ENCODE measurements around the gene KCNH6. TPM values are rescaled to one million over a fixed set of nuclear protein-coding genes. Genes with fewer than 3 reads are reported as not detected.

KCNH6 gene
- total RNA-seq, 1 experiment from 2014 or later, result 1.6 TPM

- no peak overlapping the region for H4K8ac ChIP-seq (replicated peaks; ENCODE audit: insufficient read length, low read depth, low read length)
- H2BK20ac ChIP-seq (ENCODE audit: low read depth, low read length, poor library complexity, severe bottlenecking), result no peak overlapping the region
- no peak overlapping the region for H3K18ac ChIP-seq (ENCODE audit: insufficient read length, low read depth, low read length)
- H3K23ac ChIP-seq (ENCODE audit: insufficient read length, low read depth, low read length), result no peak overlapping the region
- H3K79me2 ChIP-seq (ENCODE audit: insufficient read depth, low read length), result peaks cover 4% of the 10 kb centered on the region; the same call in 1 of the 2 replicates
- no peaks in the 10 kb centered on the region for H3K27me3 ChIP-seq (ENCODE audit: insufficient read depth, low read length)
- no peaks in the 10 kb centered on the region for H3K9me3 ChIP-seq (ENCODE audit: control insufficient read depth, low read depth, low read length)
- H3K4me3 Mint-ChIP-seq, result no peak overlapping the region
- H3K4me2 ChIP-seq (ENCODE audit: insufficient read depth, insufficient read length, low read length), result no peak overlapping the region
- no peak overlapping the region for H4K91ac ChIP-seq (ENCODE audit: insufficient read length, low read depth, low read length)
- no peak overlapping the region for H3K14ac ChIP-seq (ENCODE audit: insufficient read depth, low read length)
- DNase-seq, result peak; percentile 41
- no peak overlapping the region for H2BK15ac ChIP-seq (ENCODE audit: low read depth, low read length)
- no peaks in the 10 kb centered on the region for H3K23me2 ChIP-seq (ENCODE audit: insufficient read length, low read depth, low read length, poor library complexity, severe bottlenecking)
- no CpG with 5 or more reads among the region's 5 CpGs for WGBS (ENCODE audit: extremely low coverage, insufficient read length, low lambda C conversion rate)
- no peak overlapping the region for H2BK5ac ChIP-seq (ENCODE audit: insufficient read length, low read length)
- no peak overlapping the region for H3K9ac ChIP-seq (ENCODE audit: extremely low read depth, insufficient read length, low read length)
- no peak overlapping the region for H4K5ac ChIP-seq (ENCODE audit: insufficient read length, low read depth, low read length)
- H3K79me1 ChIP-seq (ENCODE audit: insufficient read depth, low read depth, low read length, poor library complexity, severe bottlenecking), result peaks cover 6% of the 10 kb centered on the region
- no peaks in the 10 kb centered on the region; a peak in 1 of 7 replicates for H3K36me3 Mint-ChIP-seq (ENCODE audit: insufficient read depth in 1 of 3, low read depth in 3 of 3)
- H2BK12ac ChIP-seq (ENCODE audit: insufficient read length, low read depth, low read length), result no peak overlapping the region
- TF ChIP-seq CTCF (conservative IDR thresholded peaks at IDR 0.05), result peak; percentile 18; the same call in 1 of the 3 replicates
- H3T11ph ChIP-seq (ENCODE audit: low read length), result no peak overlapping the region
- no peaks in the 10 kb centered on the region for H3K27me3 Mint-ChIP-seq (ENCODE audit: low read depth)
- H3K27ac ChIP-seq (ENCODE audit: insufficient read length, low read depth, low read length), result no peak overlapping the region
- 0 out of 7 replicates have a peak overlapping the region, but pooled peaks of 1 of the 3 experiments have one; percentile 21 for H3K27ac Mint-ChIP-seq
- H3K4ac ChIP-seq (ENCODE audit: low read depth, low read length), result no peak overlapping the region
- H2BK120ac ChIP-seq (ENCODE audit: low read depth, low read length, poor library complexity, severe bottlenecking), result no peak overlapping the region
- no peaks in the 10 kb centered on the region for H3K4me1 ChIP-seq (ENCODE audit: insufficient read depth, low read length)
- H4K20me1 ChIP-seq (ENCODE audit: control insufficient read depth, insufficient read depth, insufficient read length), result no peaks in the 10 kb centered on the region
- no peaks in the 10 kb centered on the region for H3K9me3 Mint-ChIP-seq
- no peak overlapping the region for H2AK5ac ChIP-seq (ENCODE audit: insufficient read length, low read length)
- no peak overlapping the region for H3K56ac ChIP-seq (ENCODE audit: insufficient read length, low read depth, low read length)
- H3K4me1 Mint-ChIP-seq, result no peaks in the 10 kb centered on the region
- no peak overlapping the region for H2AFZ ChIP-seq (ENCODE audit: low read length)
Measured at GRCh38 chr17:63564562-63564961, 41.4 kb downstream of the KCNH6 start.

All from H9 (cell line).